Measurements from ENCODE around the gene SCUBE2.

The SCUBE2 gene

DNA sequence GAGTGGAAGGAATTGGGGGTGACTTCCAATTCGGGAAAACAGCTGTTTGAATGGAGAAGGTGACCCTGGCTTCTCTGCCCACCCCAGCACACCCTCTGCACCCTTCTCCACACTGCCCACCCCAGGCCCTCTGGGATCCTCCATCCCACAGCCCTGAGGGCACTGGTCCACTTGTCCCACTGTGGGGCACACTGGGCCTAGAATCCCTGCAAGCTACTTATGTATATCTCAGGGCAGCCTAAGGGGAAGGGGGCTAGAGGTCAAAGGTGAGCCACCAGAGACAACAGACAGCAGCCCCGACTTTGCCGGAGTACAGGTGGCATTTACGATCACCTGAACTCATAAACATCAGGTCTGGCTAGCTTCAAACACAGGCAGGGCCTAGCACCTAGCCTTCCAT lies 673 bp upstream of the SCUBE2 start:
- Mint-ChIP-seq H3K27me3 (peaks cover 79% of the 10 kb centered on the region), H3K9me3 (no peaks in the 10 kb centered on the region), H3K27ac (no peak overlapping the region), H3K4me1 (no peaks in the 10 kb centered on the region), H3K4me3 (peak overlapping the region in 1 of 2 donors; percentile 67)
- DNase-seq (no peak), ATAC-seq (no peak)

DNA sequence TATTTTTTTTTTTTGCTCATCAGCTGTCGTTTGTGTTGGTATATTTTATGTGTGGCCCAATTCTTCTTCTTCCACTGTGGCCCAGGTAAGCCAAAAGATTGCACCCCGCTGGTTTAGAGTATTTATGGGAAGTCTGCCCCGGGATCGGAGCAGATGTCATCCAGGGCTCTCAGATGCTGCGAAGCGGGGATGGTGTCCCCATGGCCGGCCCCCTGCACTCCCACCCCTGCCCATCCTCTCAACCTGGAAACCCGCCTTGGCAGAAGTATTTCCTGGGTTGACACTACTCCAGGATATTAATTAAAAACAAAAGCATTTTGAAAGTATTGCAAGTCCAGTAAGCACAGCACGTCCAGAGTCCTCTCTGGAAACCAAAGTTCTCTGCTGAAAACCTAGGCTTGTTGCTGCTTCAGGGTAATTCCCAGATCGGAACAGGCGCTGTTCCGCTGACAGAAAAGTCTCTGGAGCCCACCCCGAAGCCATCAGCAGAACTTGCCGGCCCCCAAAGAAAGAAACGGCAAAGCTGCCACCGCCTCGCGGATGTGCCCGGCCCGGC lies 833 bp downstream of the SCUBE2 start:
- peaks cover 75% of the 10 kb centered on the region for H3K27me3 Mint-ChIP-seq
- no peaks in the 10 kb centered on the region for H3K9me3 Mint-ChIP-seq
- H3K27ac Mint-ChIP-seq, result no peak overlapping the region
- ATAC-seq (no peak), DNase-seq (no peak)
- H3K4me3 Mint-ChIP-seq, result peak overlapping the region; percentile 49 to 50
- no peaks in the 10 kb centered on the region for H3K4me1 Mint-ChIP-seq

DNA sequence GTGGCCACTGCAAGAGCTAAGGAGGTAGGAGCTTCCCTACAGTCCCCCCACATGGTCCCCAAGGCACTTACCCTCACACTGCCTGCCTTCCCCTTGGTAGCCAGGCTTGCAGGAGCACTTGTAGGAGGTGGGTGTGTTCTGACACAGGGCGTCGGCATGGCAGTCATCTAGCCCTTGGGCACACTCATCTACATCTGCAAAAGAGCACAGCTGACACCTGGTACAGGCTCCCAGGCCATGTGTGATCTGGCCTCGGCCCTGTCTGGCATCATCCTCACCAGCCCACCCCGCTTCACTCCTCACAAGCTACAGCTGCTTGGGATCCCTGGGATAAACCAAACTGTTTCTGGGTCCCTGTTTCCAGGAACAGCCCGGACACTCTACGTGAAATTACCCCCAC lies 1.8 kb downstream of the SCUBE2 start:
- Mint-ChIP-seq H3K27me3 (peaks cover 76% of the 10 kb centered on the region), H3K9me3 (no peaks in the 10 kb centered on the region), H3K4me3 (no peak overlapping the region), H3K27ac (no peak overlapping the region), H3K4me1 (no peaks in the 10 kb centered on the region)
- DNase-seq (no peak), ATAC-seq (peak; percentile 20)

DNA sequence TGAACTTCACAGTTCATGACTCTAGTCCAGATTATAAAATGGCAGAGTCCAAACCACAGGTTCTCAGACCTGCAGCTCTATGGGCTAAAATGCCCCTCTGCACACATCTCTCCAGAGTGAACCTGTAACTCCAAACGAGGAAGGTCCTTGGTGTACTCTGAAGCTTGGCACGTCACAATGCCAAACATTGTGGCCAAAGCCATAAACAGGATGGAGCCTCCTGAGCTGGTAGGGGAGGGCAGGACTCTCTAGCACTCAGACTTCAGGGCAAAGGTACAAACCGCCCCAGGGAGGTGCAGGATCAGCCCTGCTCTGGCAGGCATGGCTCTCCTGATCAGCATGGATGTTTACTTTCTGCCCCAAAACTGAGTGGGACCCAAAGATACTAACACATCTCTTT lies 2.3 kb downstream of the SCUBE2 start:
- H3K9me3 Mint-ChIP-seq, result no peaks in the 10 kb centered on the region
- DNase-seq (no peak), ATAC-seq (no peak)
- H3K4me1 Mint-ChIP-seq, result no peaks in the 10 kb centered on the region
- no peak overlapping the region for H3K27ac Mint-ChIP-seq
- peaks cover 71% of the 10 kb centered on the region for H3K27me3 Mint-ChIP-seq
- H3K4me3 Mint-ChIP-seq, result no peak overlapping the region

DNA sequence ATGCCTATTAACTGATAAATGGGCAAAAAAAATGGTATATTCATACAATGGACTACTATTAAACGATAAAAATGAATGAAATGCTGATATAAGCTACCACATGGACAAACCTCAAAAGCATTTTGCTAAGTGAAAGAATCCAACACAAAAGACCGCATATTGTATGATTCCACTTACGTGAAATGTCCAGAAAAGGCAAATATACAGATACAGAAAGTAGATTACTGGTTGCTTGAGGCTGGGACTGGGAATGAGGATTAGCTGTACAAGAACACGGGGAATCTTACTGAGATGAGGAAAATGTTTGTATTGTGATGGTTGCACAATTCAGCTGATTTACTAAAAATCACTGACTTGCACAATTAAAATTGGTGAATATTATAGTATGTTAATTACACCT lies 8.8 kb downstream of the SCUBE2 start:
- H3K9me3 Mint-ChIP-seq, result no peaks in the 10 kb centered on the region
- peaks cover 40% of the 10 kb centered on the region for H3K27me3 Mint-ChIP-seq
- H3K4me1 Mint-ChIP-seq, result peaks cover 7% of the 10 kb centered on the region
- ATAC-seq (no peak), DNase-seq (no peak)
- H3K4me3 Mint-ChIP-seq, result no peak overlapping the region
- no peak overlapping the region for H3K27ac Mint-ChIP-seq

DNA sequence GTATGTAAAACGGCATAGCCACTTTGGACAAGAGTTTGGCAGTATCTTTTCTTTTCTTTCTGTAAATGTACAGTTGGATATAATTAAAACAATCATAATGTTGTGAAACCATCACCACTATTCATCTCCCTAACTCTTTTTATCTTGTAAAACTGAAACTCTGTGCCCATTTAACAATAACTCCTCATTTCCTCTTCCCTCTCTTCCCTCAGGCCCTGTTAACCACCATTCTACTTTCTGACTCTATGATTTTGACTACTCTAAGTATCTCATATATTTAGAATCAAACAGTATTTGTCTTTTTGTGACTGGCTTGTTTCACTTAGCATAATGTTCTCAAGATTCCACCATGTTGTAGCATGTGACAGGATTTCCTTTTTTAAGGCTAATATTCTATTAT lies 10.2 kb downstream of the SCUBE2 start:
- Mint-ChIP-seq H3K4me1 (peaks cover 7% of the 10 kb centered on the region), H3K9me3 (no peaks in the 10 kb centered on the region), H3K27ac (no peak overlapping the region), H3K4me3 (no peak overlapping the region), H3K27me3 (peaks cover 45% of the 10 kb centered on the region)
- ATAC-seq (peak; percentile 82), DNase-seq (no peak)

DNA sequence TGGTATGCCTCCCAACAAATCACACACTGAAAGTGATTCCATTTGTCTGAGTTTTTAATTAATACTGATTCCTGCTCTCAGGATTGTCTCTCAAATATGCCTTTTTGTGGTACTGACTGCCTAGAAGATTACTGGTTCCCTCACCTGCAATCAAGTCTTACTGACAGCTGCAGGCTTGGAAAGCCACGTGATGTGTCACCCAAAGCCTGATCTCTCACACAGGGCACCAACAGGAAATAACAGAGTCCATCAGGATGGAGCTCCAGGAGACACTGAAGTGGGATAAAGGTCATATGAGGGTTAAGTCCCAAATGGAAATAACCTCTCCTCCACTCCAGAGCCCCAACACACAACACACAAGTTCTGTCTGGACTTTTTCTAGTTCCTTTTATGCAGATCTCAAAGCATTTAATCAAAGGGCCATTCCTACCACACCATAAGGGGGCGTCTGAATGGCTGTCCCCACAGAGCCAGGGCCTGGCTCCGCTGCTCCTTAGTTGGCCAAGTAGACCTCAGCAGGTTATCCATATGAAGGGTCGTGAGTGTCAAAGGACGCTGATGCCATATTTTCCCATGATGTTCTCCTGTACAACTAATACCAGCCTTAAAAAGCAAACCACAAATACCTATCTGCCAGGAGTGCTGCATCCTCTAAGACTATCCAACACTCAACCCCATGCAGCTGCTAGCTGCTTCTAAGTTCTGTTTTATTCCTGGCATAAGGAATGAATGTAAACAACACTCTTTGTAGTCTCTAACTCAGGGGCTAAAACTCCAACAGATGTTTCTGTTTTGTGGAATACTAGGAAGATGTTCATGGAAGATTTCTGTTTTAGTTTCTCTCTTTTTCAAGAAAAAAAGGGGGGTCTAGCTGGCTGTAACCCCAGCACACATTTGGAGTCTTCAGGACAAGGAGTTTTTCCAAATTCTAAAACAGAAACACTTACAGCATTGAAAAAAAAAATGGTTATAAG lies 13.0 kb downstream of the SCUBE2 start:
- no peak overlapping the region for H3K4me3 Mint-ChIP-seq
- H3K4me1 Mint-ChIP-seq, result peaks cover 7% of the 10 kb centered on the region
- H3K9me3 Mint-ChIP-seq, result no peaks in the 10 kb centered on the region
- DNase-seq (no peak), ATAC-seq (no peak)
- H3K27ac Mint-ChIP-seq, result no peak overlapping the region
- H3K27me3 Mint-ChIP-seq, result peaks cover 52% of the 10 kb centered on the region

DNA sequence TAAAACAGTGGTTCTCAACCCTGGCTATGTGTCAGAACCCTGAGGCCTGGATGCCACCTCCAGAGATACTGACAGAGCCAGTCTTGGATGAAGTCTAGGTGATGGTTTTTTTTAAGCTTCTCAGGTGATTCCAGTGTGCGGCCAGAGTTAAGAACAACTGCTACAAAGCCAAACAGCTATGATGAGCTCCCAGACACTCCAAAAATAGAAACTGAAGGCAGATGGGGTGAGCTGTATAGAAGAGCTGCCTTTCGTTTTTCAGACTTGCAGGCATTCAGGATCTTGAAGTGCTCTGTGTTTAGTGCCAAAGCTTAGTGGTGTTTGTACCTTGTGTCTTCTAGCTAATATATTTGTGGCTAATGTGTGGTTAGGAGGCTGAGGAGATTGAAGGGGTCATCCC lies 14.2 kb downstream of the SCUBE2 start:
- H3K27me3 Mint-ChIP-seq, result peaks cover 64% of the 10 kb centered on the region

DNA sequence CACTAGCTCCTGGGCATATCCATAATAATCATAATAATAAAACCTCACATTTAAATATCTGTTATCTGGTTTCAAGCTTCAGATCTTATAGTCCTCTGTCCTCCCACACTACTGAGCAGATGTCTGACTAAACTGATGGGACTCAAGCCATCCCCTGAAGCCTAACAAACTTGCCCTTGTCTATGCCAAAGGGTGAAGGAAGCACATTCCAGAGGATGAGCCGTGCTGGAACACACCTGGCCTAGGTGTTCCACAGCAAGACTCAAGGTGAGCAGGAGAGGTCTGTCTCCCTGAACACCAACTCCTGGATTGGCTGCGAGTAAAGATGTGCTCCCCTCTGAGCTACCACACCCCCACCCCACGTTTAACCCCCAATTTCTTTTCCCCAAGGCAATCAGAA lies 14.7 kb downstream of the SCUBE2 start:
- no peak for ATAC-seq

More for the DNA sequence above, 14.2 kb downstream of the SCUBE2 start:
- DNase-seq, result no peak
- H3K4me1 Mint-ChIP-seq, result peaks cover 7% of the 10 kb centered on the region
- ATAC-seq, result no peak
- H3K27ac Mint-ChIP-seq, result no peak overlapping the region
- H3K4me3 Mint-ChIP-seq, result no peak overlapping the region
- H3K9me3 Mint-ChIP-seq, result no peaks in the 10 kb centered on the region

DNA sequence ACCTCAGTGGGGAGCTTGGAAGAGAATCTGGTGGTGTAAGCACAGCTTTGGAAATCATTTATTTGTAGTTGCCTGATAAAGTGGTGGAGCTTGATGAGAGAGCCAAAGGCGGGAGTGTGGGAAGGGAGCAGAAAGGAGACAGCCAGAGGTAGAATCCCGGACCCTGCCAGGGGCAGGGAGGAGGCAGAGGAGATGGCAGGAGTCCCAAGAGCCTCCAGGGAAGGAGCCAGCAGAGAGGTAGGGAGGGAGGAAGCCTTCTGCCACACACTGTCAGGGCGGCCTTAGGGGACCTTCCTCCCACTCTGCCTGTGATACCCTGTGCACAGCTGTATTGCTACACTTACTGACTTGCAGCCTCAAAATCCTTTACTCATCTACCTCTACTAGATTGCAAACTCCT lies 15.4 kb downstream of the SCUBE2 start:
- no peak overlapping the region for H3K4me3 Mint-ChIP-seq
- ATAC-seq (no peak), DNase-seq (no peak)
- H3K9me3 Mint-ChIP-seq, result no peaks in the 10 kb centered on the region
- H3K27me3 Mint-ChIP-seq, result peaks cover 64% of the 10 kb centered on the region
- H3K4me1 Mint-ChIP-seq, result peaks cover 2% of the 10 kb centered on the region
- H3K27ac Mint-ChIP-seq, result peak overlapping the region in 1 of 2 donors; percentile 9

More for the DNA sequence above, 14.7 kb downstream of the SCUBE2 start:
- H3K4me1 Mint-ChIP-seq, result peaks cover 7% of the 10 kb centered on the region
- no peaks in the 10 kb centered on the region for H3K9me3 Mint-ChIP-seq
- H3K27me3 Mint-ChIP-seq, result peaks cover 64% of the 10 kb centered on the region
- DNase-seq, result no peak
- H3K27ac Mint-ChIP-seq, result no peak overlapping the region
- H3K4me3 Mint-ChIP-seq, result no peak overlapping the region

DNA sequence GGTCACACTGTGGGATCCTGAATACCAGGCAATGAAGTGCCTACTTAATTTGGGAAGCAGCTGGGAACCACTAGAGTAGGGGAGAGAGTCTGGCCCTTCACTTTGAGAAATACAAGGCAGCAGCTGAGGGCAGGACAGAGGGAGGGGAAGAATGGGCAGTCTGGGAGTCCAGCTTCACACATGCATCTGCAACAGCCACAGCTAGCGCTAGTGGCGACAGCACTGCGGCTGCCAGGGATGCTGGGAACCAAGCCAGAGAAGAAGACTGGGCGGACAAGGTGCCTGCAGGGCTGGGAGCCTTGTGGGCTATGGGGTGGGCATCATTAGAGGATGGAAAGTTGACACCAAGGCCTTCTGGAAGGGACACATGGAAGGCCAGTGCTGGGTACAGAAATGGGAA lies 15.8 kb downstream of the SCUBE2 start:
- Mint-ChIP-seq H3K27me3 (peaks cover 64% of the 10 kb centered on the region), H3K4me1 (no peaks in the 10 kb centered on the region), H3K9me3 (no peaks in the 10 kb centered on the region), H3K4me3 (no peak overlapping the region), H3K27ac (no peak overlapping the region)
- DNase-seq, result no peak
- ATAC-seq, result no peak

DNA sequence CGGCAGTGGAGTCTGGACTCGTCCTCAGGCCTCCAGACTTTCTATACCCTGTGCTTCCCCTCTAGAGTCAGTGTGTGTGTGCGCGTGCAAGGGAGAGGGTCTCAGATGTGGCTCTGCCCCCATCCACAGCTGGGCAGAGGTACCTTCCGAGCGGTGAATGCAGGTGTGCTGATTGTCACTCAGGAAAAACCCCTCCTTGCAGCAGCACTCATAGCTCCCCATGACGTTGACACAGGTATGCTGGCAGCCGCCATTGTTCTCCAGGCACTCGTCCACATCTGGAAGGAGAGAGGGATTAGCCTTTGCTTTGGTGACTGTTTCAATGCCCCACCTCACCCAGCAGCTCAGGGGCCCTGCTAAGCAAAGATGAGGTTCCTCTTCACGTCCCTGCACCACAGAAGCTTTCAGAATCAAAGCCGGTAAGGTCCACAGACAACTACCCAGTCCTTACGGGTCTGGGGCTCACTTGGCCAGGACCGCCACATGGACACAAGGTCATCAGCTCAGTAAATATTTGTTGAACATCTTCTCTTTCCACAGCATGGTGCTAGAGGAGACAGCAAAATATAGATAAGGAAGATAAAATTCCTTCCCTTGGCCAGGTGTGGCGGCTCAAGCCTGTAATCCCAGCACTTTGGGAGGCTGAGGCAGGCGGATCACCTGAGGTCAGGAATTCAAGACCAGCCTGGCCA lies 16.9 kb downstream of the SCUBE2 start:
- no peak overlapping the region for H3K4me3 Mint-ChIP-seq
- no peak overlapping the region for H3K27ac Mint-ChIP-seq
- no peak for DNase-seq
- H3K9me3 Mint-ChIP-seq, result no peaks in the 10 kb centered on the region
- peaks cover 57% of the 10 kb centered on the region for H3K27me3 Mint-ChIP-seq
- no peaks in the 10 kb centered on the region for H3K4me1 Mint-ChIP-seq
- ATAC-seq, result no peak

DNA sequence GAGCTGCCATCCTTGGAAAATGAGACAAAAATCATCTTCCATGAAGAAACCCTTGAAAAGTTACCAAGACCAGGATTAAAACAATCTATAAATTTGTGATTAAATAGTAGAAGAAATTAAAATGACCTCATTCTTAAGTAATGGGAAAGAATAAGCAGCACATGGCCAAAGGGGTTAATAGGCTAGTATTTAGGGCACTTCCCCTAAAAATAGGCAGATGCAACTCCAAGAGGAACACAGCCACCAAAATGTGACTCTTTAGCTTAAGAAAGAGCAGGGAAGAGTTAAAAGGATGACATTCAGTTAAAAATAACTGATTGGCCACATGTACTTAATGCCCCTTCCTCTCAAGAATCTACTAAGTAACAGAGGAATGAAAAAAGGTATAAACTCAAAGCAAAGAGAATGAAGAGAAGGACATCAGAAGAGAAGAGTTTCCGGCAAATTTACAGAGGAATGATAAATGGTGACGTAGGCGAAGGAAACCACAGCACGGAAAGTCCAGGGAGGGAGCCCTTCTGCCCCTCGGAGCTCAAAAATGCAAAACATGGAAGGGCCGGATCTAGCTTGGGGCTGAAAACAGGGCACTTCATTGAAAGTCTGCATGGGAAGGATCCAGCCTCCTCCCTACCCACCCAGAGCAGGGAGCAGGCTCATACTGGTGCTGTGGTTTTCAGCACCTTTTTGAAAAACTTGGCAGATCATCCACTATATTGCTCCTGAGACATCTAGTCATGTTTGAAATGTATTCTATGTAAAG lies 17.8 kb downstream of the SCUBE2 start:
- DNase-seq, result no peak
- Mint-ChIP-seq H3K4me3 (no peak overlapping the region), H3K9me3 (no peaks in the 10 kb centered on the region), H3K4me1 (no peaks in the 10 kb centered on the region), H3K27me3 (peaks cover 51% of the 10 kb centered on the region), H3K27ac (no peak overlapping the region)
- ATAC-seq, result no peak

DNA sequence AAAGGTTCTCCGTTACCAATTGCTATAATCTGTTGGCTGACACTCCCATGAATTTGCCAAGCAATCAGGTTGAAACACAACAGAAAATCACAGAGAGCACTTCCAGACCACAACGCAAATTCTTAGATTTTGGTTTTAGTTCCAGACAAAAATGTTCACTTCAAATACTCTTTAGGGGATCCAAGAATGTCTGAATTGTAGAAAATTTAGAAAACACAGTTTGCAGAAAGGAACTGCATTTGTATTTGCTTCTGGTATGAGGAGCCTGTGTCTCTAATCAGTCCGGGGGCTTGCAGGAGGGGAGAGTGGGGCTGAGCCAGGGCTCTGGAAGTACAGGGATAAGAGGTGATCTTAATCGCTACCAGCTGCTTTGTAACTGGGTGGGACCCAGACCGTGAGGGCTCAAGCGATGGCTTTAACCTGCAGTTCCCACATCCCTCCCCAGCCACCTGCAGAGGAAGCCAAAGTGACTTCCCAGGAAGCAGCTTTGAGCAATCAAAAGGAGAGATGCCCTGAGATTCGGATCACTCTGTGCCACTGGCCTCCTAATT lies 18.7 kb downstream of the SCUBE2 start:
- no peak overlapping the region for H3K4me3 Mint-ChIP-seq
- H3K27me3 Mint-ChIP-seq, result peaks cover 42% of the 10 kb centered on the region

DNA sequence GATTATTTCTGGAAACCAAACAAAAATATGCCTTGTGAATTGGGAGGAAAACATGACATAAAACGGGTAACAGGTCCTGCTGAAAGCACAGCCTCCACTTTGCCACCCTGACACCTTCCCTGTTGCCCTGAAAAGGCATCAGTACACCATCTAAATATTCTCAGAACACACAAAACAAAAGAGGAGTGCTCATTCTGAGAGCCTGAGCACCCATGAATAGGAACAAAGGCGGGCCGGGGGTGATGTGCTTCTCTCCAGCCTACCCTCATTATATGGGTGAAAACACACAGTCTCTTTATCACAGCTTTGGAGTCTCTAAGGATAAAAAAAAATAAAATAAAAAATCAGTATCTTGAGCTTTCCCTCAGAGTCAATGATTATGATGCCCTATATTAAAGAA lies 19.7 kb downstream of the SCUBE2 start:
- no peak for DNase-seq
- H3K4me3 Mint-ChIP-seq, result no peak overlapping the region
- no peaks in the 10 kb centered on the region for H3K4me1 Mint-ChIP-seq
- ATAC-seq, result no peak
- H3K9me3 Mint-ChIP-seq, result no peaks in the 10 kb centered on the region
- no peak overlapping the region for H3K27ac Mint-ChIP-seq
- H3K27me3 Mint-ChIP-seq, result peaks cover 32% of the 10 kb centered on the region

More for the DNA sequence above, 18.7 kb downstream of the SCUBE2 start:
- no peaks in the 10 kb centered on the region for H3K9me3 Mint-ChIP-seq
- H3K27ac Mint-ChIP-seq, result no peak overlapping the region
- no peak for ATAC-seq
- no peak for DNase-seq
- no peaks in the 10 kb centered on the region for H3K4me1 Mint-ChIP-seq

Measured in stimulated activated naive CD8-positive, alpha-beta T cell treated with anti-CD3 and anti-CD28 coated beads, Interleukin-15, amount 100 ng/mL, for 72 hours (primary cell).